OCI-LY7 (cell line): ENCODE measurements around the gene C1orf141. TPM values are rescaled to one million over a fixed set of nuclear protein-coding genes. Genes with fewer than 3 reads are reported as not detected.

Experiments
- BruUV-seq: library from RNA; stranded (reverse); fragments of 400-500 nt; replicated peaks from 2 replicates; lab custom pipeline; 2021; lab: Mats Ljungman, UMichigan
- CTCF ChIA-PET: fragments of 300-600 bp; sonication (Branson Sonifier 250); formaldehyde crosslinking; loops from one replicate; lab custom pipeline; 2022; ENCODE audit warnings: antibody characterized with exemption; ENCODE audit not compliant: unreplicated experiment; lab: Charles Lee
- POLR2A ChIA-PET: fragments of 300-600 bp; sonication (Branson Sonifier 250); formaldehyde crosslinking; loops from one replicate; lab custom pipeline; 2022; ENCODE audit warnings: antibody characterized with exemption; lab: Charles Lee
- DNase-seq: peaks from one replicate; pipeline ENCODE4 v3.0.0-alpha.2; 2015; ENCODE audit warnings: low spot score
- H2AFZ ChIP-seq: fragments of 200-600 bp; sonication (generic), shearing (Covaris generic); 2 replicates; pipeline ENCODE4 v1.6.1; 2014; ENCODE audit warnings: mild to moderate bottlenecking, antibody characterized with exemption, low read length, moderate library complexity
- H3K27ac ChIP-seq: fragments of 200-600 bp; sonication (generic); 2 replicates; pipeline ENCODE4 v1.5.1; 2014; ENCODE audit warnings: mixed run types, low read depth, mild to moderate bottlenecking, moderate library complexity, low read length, inconsistent platforms; ENCODE audit not compliant: poor library complexity, severe bottlenecking
- H3K36me3 ChIP-seq: fragments of 200-600 bp; sonication (generic); 2 replicates; pipeline ENCODE4 v1.6.1; 2014; ENCODE audit warnings: mild to moderate bottlenecking, antibody characterized with exemption, low read length, moderate library complexity, mixed read lengths; ENCODE audit not compliant: insufficient read depth
- H3K4me1 ChIP-seq: fragments of 200-600 bp; sonication (generic); 2 replicates; pipeline ENCODE4 v1.5.1; 2014; ENCODE audit warnings: mild to moderate bottlenecking, low read length; ENCODE audit not compliant: insufficient read depth, poor library complexity, severe bottlenecking
- H3K4me2 ChIP-seq: fragments of 200-600 bp; sonication (generic); 2 replicates; pipeline ENCODE4 v1.6.1; 2014; ENCODE audit warnings: mild to moderate bottlenecking, low read length
- H3K4me3 ChIP-seq: fragments of 200-600 bp; sonication (generic); 2 replicates; pipeline ENCODE4 v1.5.1; 2014; ENCODE audit warnings: mild to moderate bottlenecking, low read depth, low read length; ENCODE audit not compliant: poor library complexity, severe bottlenecking
- H3K79me2 ChIP-seq: fragments of 200-600 bp; sonication (generic); 2 replicates; pipeline ENCODE4 v1.6.1; 2016; ENCODE audit warnings: low read depth, mild to moderate bottlenecking, low read length, moderate library complexity, mixed read lengths; ENCODE audit not compliant: insufficient read depth
- H3K9me2 ChIP-seq: fragments of 200-600 bp; sonication (generic); 2 replicates; pipeline ENCODE4 v1.6.1; 2016; ENCODE audit warnings: mild to moderate bottlenecking, low read length, mixed read lengths; ENCODE audit not compliant: insufficient read depth
- H3K9me3 ChIP-seq: fragments of 200-600 bp; sonication (generic); 2 replicates; pipeline ENCODE4 v1.6.1; 2014; ENCODE audit warnings: mild to moderate bottlenecking, mixed run types, low read length, mixed read lengths
- H4K20me1 ChIP-seq: fragments of 200-600 bp; sonication (generic); 2 replicates; pipeline ENCODE4 v1.6.1; 2014; ENCODE audit warnings: mild to moderate bottlenecking, antibody characterized with exemption, low read length, moderate library complexity, mixed read lengths; ENCODE audit not compliant: insufficient read depth
- EZH2phosphoT487 ChIP-seq: fragments of 200-600 bp; sonication (generic); IDR thresholded peaks from 2 replicates; pipeline ENCODE4 v1.6.1; 2018; ENCODE audit warnings: low read depth, borderline replicate concordance, mild to moderate bottlenecking, mixed run types, antibody characterized with exemption, low read length, moderate library complexity, mixed read lengths
- intact Hi-C: fragments of 100-400 bp; cut with micrococcal nuclease; formaldehyde crosslinking; loops from one replicate; pipeline ENCODE4 v1.10.0; 2022; ENCODE audit not compliant: unreplicated experiment
- small RNA-seq: library from RNA; depleted of rRNA; stranded (forward); fragments of <200 nt; gene quantifications from one replicate; pipeline ENCODE3, GENCODE V24; 2014
- total RNA-seq, 2 experiments: library from RNA; depleted of rRNA in 1 of 2; stranded (reverse); fragments of >200 nt in 1 of 2; shearing (Covaris generic) in 1 of 2; gene quantifications; 2 replicates each; pipeline ENCODE4 v1.2.3, GENCODE V29; 2014 to 2022
- TF ChIP-seq, protein P1 (sequence below): fragments of 200-600 bp; sonication (generic); conservative IDR thresholded peaks from 2 replicates; pipeline ENCODE4 v1.5.1; 2014; ENCODE audit warnings: mild to moderate bottlenecking, antibody characterized with exemption, low read length, moderate library complexity, mixed read lengths

Gene C1orf141
- total RNA-seq, 2 experiments from 2014 or later: not detected

DNA sequence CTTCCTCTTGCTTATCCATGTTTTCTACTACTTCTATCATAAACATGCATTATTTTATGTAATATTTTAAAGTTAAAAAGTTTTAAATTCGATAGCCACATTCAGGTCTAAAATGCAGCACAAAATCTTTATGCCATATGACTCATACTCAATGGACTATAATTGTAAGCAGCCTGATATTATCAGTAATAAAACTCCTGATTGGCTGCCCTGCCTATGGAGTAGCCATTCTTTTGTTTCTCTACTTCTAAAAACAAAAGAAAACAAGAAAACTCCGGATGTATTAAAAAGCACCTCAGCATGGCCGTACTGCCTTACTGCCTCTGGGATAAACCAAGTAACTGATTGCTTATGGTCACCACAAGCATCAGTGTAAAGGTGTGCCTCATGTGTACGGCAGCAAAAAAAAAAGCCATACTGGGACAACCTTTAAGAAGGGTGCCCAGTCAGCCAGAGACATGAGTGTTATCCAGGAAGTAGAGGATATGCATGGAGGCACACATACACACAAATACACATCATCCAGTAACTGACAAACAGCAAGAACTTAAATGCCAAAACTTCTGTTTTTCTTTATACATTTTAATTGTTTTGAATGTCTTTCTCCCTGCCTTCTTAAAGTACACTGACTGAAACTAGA lies 90.0 kb downstream of the C1orf141 start:
- Histone ChIP-seq H3K9me2 (no peaks in the 10 kb centered on the region), H3K4me2 (peak overlapping the region; percentile 34), H3K4me1 (peaks cover 19% of the 10 kb centered on the region), H4K20me1 (no peaks in the 10 kb centered on the region), H3K4me3 (no peak overlapping the region), H3K27ac (peak overlapping the region; percentile 38), H2AFZ (no peak overlapping the region), H3K79me2 (no peaks in the 10 kb centered on the region), H3K9me3 (no peaks in the 10 kb centered on the region), H3K36me3 (peaks cover 99% of the 10 kb centered on the region)
- peak; percentile 68 for DNase-seq
- TF ChIP-seq, protein P1, sequence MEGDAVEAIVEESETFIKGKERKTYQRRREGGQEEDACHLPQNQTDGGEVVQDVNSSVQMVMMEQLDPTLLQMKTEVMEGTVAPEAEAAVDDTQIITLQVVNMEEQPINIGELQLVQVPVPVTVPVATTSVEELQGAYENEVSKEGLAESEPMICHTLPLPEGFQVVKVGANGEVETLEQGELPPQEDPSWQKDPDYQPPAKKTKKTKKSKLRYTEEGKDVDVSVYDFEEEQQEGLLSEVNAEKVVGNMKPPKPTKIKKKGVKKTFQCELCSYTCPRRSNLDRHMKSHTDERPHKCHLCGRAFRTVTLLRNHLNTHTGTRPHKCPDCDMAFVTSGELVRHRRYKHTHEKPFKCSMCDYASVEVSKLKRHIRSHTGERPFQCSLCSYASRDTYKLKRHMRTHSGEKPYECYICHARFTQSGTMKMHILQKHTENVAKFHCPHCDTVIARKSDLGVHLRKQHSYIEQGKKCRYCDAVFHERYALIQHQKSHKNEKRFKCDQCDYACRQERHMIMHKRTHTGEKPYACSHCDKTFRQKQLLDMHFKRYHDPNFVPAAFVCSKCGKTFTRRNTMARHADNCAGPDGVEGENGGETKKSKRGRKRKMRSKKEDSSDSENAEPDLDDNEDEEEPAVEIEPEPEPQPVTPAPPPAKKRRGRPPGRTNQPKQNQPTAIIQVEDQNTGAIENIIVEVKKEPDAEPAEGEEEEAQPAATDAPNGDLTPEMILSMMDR: no peak
- TF ChIP-seq EZH2phosphoT487: no peak
- CTCF ChIA-PET: no interaction called here
- intact Hi-C loops: no loop called here
- no TSS peak for BruUV-seq
- POLR2A ChIA-PET: interaction anchor here (0.7 to 2.5 kb wide), 7 partner anchors 8 to 283 kb away, joined by 3 to 6 read pairs (median 3); partner anchors contain the start of gene SLC35D1

DNA sequence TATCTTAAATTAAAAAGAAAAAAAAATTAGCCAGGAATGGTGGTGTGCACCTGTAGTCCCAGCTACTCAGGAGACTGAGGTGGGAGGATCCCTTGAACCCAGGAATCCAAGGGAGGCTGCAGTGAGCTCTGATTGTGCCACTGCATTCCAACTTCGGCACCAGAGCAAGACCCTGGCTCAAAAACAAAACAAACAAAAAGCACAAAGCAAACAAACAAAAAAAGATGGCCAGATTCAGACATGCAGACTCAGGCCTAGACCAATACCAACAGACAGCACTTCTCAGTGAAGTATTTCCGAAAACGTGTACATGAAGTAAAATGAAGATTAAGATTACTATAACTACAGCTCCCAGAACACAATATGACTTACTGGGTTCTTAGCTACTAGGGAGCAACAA lies 91.4 kb downstream of the C1orf141 start:
- peaks cover 19% of the 10 kb centered on the region for H3K4me1 ChIP-seq
- TF ChIP-seq, protein P1: no peak
- TF ChIP-seq EZH2phosphoT487: no peak
- H3K9me3 ChIP-seq: no peaks in the 10 kb centered on the region
- no peaks in the 10 kb centered on the region for H3K79me2 ChIP-seq
- CTCF ChIA-PET: no interaction called here
- H3K36me3 ChIP-seq: peaks cover 99% of the 10 kb centered on the region
- no peak overlapping the region for H3K27ac ChIP-seq
- H4K20me1 ChIP-seq: no peaks in the 10 kb centered on the region
- no peak overlapping the region for H3K4me3 ChIP-seq
- intact Hi-C loops: no loop called here
- BruUV-seq: no TSS peak
- no peak overlapping the region for H3K4me2 ChIP-seq
- DNase-seq: no peak
- POLR2A ChIA-PET: interaction anchor here (1.7 kb wide), 1 partner anchor 40 kb away, joined by 3 read pairs; no protein-coding TSS in a partner anchor
- no peaks in the 10 kb centered on the region for H3K9me2 ChIP-seq
- no peak overlapping the region for H2AFZ ChIP-seq

Small RNA genes lying within 50 kb of the gene (small RNA-seq; reads per million reads assigned to genes)
- gene RF00322: not detected

Other genes with a start within 250 kb of the C1orf141 start
- 1.9 and 6.1 TPM in 2 replicates for gene DNAI4, start 210.1 kb downstream of the C1orf141 start, total RNA-seq (2014; rRNA removed; shearing (Covaris generic))
- 10.2 and 12.0 TPM in 2 replicates for gene DNAI4, start 210.1 kb downstream of the C1orf141 start, total RNA-seq (2022)
- gene MIER1, start 210.0 kb downstream of the C1orf141 start, total RNA-seq (2014; rRNA removed; shearing (Covaris generic)): 24.4 and 38.0 TPM in 2 replicates
- 43.8 and 45.9 TPM in 2 replicates for gene MIER1, start 210.0 kb downstream of the C1orf141 start, total RNA-seq (2022)
- 10.8 and 11.2 TPM in 2 replicates for gene SLC35D1, start 80.8 kb downstream of the C1orf141 start, total RNA-seq (2014; rRNA removed; shearing (Covaris generic))
- 13.1 and 13.3 TPM in 2 replicates for gene SLC35D1, start 80.8 kb downstream of the C1orf141 start, total RNA-seq (2022)
- gene IL23R, start 31.5 kb upstream of the C1orf141 start, total RNA-seq (2014; rRNA removed; shearing (Covaris generic)): not detected in 2 replicates
- 0.13 and 0.23 TPM in 2 replicates for gene IL23R, start 31.5 kb upstream of the C1orf141 start, total RNA-seq (2022)
- not detected in 2 replicates for gene IL12RB2, start 172.9 kb upstream of the C1orf141 start, total RNA-seq (2014; rRNA removed; shearing (Covaris generic))
- not detected in 2 replicates for gene IL12RB2, start 172.9 kb upstream of the C1orf141 start, total RNA-seq (2022)